ENCODE results near the gene CMTM8. TPM values are rescaled to one million over a fixed set of nuclear protein-coding genes. Genes with fewer than 3 reads are reported as not detected.

CMTM8 gene
- total RNA-seq, 1 donor from 2014 or later, result 5.1 TPM

GRCh38 chr3:32261545-32261944 is 23.1 kb downstream of the CMTM8 start:
- no peak for TF ChIP-seq CTCF (IDR thresholded peaks at IDR 0.05; ENCODE audit: unreplicated experiment)
- Mint-ChIP-seq H3K4me3 (no peak overlapping the region), H3K27ac (no peak overlapping the region), H3K4me1 (no peaks in the 10 kb centered on the region), H3K36me3 (peaks cover 5% of the 10 kb centered on the region), H3K27me3 (ENCODE audit: low read depth) (no peaks in the 10 kb centered on the region), H3K9me3 (peaks cover 31% of the 10 kb centered on the region)
- no peak for DNase-seq (ENCODE audit: low spot score in 2 of 2, unreplicated experiment in 2 of 2)

DNA sequence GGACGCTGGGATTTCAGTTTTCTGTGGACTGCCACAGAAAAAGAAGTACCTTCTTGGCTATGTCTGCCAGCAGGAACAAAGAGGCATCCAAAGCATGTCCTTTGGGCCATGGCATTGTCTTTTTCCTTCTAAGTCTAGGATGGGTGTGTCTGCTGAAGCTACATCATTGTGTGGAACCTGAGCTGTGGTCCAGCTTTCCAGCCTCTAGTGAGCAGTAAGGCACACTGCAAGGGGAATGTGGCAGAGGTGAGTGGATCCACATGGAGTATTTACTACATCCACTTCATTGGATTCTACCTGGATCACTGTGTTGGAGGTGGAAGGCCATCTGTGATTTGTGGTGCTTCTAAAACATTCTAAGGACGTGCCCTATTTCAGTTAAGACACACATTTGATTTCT is 23.7 kb downstream of the CMTM8 start:
- no peaks in the 10 kb centered on the region for H3K27me3 Mint-ChIP-seq (ENCODE audit: low read depth)

GRCh38 chr3:32274306-32274705 is 35.8 kb downstream of the CMTM8 start:
- H3K4me1 Mint-ChIP-seq, result peaks cover 17% of the 10 kb centered on the region
- H3K27ac Mint-ChIP-seq, result peak overlapping the region; percentile 19
- DNase-seq (ENCODE audit: low spot score in 2 of 2, unreplicated experiment in 2 of 2), result no peak
- no peaks in the 10 kb centered on the region for H3K36me3 Mint-ChIP-seq
- no peak for TF ChIP-seq CTCF (IDR thresholded peaks at IDR 0.05; ENCODE audit: unreplicated experiment)
- H3K27me3 Mint-ChIP-seq (ENCODE audit: low read depth), result no peaks in the 10 kb centered on the region
- no peak overlapping the region for H3K4me3 Mint-ChIP-seq
- H3K9me3 Mint-ChIP-seq, result no peaks in the 10 kb centered on the region

More for the DNA sequence above, 23.7 kb downstream of the CMTM8 start:
- H3K4me3 Mint-ChIP-seq, result no peak overlapping the region
- no peak overlapping the region for H3K27ac Mint-ChIP-seq
- DNase-seq (ENCODE audit: low spot score in 2 of 2, unreplicated experiment in 2 of 2), result no peak
- peaks cover 5% of the 10 kb centered on the region for H3K36me3 Mint-ChIP-seq
- no peak for TF ChIP-seq CTCF (IDR thresholded peaks at IDR 0.05; ENCODE audit: unreplicated experiment)
- H3K4me1 Mint-ChIP-seq, result no peaks in the 10 kb centered on the region
- peaks cover 29% of the 10 kb centered on the region for H3K9me3 Mint-ChIP-seq

GRCh38 chr3:32275506-32275905 is 37.0 kb downstream of the CMTM8 start:
- no peaks in the 10 kb centered on the region for H3K36me3 Mint-ChIP-seq
- TF ChIP-seq CTCF (IDR thresholded peaks at IDR 0.05; ENCODE audit: unreplicated experiment), result no peak
- H3K4me3 Mint-ChIP-seq, result no peak overlapping the region
- DNase-seq (ENCODE audit: low spot score in 2 of 2, unreplicated experiment in 2 of 2), result no peak
- no peaks in the 10 kb centered on the region for H3K27me3 Mint-ChIP-seq (ENCODE audit: low read depth)
- H3K4me1 Mint-ChIP-seq, result peaks cover 17% of the 10 kb centered on the region
- H3K9me3 Mint-ChIP-seq, result no peaks in the 10 kb centered on the region
- no peak overlapping the region for H3K27ac Mint-ChIP-seq

DNA sequence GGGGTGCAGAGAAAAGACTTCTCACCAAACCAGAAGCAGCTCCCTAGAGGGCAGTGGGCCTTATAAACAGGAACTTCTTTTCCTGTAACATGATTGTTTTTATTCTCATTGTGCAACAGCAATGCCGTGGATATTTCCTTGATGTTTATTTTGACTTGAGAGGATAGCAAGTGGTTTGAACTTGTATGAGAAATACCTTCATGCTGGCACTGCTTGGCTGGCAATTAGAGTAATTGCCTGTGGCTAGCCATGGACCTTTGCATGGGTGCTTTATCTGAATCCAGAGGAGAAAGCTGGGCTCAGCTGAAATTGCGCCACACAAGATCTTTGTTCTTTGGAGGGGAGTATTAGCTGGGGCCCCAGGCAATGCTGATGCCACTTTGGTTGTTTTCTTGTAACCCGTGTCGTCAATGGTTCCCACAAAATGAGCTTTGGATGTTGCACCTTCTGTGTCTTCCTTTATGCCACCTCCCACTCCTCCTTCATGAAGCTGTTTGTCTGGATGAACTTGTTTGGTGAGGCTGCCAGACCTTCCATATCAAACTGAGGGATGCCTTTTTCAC is 37.9 kb downstream of the CMTM8 start:
- DNase-seq (ENCODE audit: low spot score in 2 of 2, unreplicated experiment in 2 of 2), result no peak
- no peak for TF ChIP-seq CTCF (IDR thresholded peaks at IDR 0.05; ENCODE audit: unreplicated experiment)
- Mint-ChIP-seq H3K27me3 (ENCODE audit: low read depth) (no peaks in the 10 kb centered on the region), H3K36me3 (no peaks in the 10 kb centered on the region), H3K4me3 (no peak overlapping the region), H3K27ac (peak overlapping the region; percentile 81), H3K9me3 (no peaks in the 10 kb centered on the region), H3K4me1 (peaks cover 17% of the 10 kb centered on the region)

GRCh38 chr3:32278714-32279113 is 40.2 kb downstream of the CMTM8 start:
- H3K4me1 Mint-ChIP-seq, result peaks cover 29% of the 10 kb centered on the region
- no peaks in the 10 kb centered on the region for H3K9me3 Mint-ChIP-seq
- no peak for DNase-seq (ENCODE audit: low spot score in 2 of 2, unreplicated experiment in 2 of 2)
- no peak overlapping the region for H3K27ac Mint-ChIP-seq
- no peaks in the 10 kb centered on the region for H3K27me3 Mint-ChIP-seq (ENCODE audit: low read depth)
- no peak for TF ChIP-seq CTCF (IDR thresholded peaks at IDR 0.05; ENCODE audit: unreplicated experiment)
- no peak overlapping the region for H3K4me3 Mint-ChIP-seq
- no peaks in the 10 kb centered on the region for H3K36me3 Mint-ChIP-seq
